ENCODE results near the gene RFTN1. TPM values are rescaled to one million over a fixed set of nuclear protein-coding genes. Genes with fewer than 3 reads are reported as not detected.
A peak's percentile ranks its signal among the peaks of the same experiment; 100 is the strongest.

RFTN1 gene
- total RNA-seq, 4 donors from 2014 or later = 32.0 to 187 (median 47.6) TPM

GRCh38 chr3:16448639-16449070 lies 64.8 kb downstream of the RFTN1 start:
- TF ChIP-seq CTCF (IDR thresholded peaks at IDR 0.05) (no peak), POLR2A (IDR thresholded peaks at IDR 0.05) (no peak)
- no peaks in the 10 kb centered on the region for H3K36me3 ChIP-seq
- intact Hi-C loops (cut with DNase I; ENCODE audit: low total_unique reads) = no loop called here
- no peaks in the 10 kb centered on the region for H3K27me3 ChIP-seq
- H3K27ac ChIP-seq = peak overlapping the region; percentile 64 to 79
- no peaks in the 10 kb centered on the region for H3K9me3 ChIP-seq
- no peak overlapping the region for H3K4me3 ChIP-seq
- peak; percentile 76 to 80 for DNase-seq
- peaks cover 0 to 6% of the 10 kb centered on the region in 2 donors for H3K4me1 ChIP-seq

- Histone ChIP-seq H3K9me3 (no peaks in the 10 kb centered on the region), H3K4me1 (peaks cover 0 to 6% of the 10 kb centered on the region in 2 donors), H3K27ac (peak overlapping the region in 1 of 2 donors; percentile 79), H3K4me3 (no peak overlapping the region), H3K27me3 (no peaks in the 10 kb centered on the region), H3K36me3 (no peaks in the 10 kb centered on the region)
- intact Hi-C loops (cut with DNase I; ENCODE audit: low total_unique reads) = no loop called here
- TF ChIP-seq CTCF (IDR thresholded peaks at IDR 0.05) (no peak), POLR2A (IDR thresholded peaks at IDR 0.05) (no peak)
- no peak for DNase-seq
These were observed 66.4 kb downstream of the RFTN1 start for GRCh38 chr3:16447135-16447534.

GRCh38 chr3:16444344-16444743 lies 69.2 kb downstream of the RFTN1 start:
- intact Hi-C loops (cut with DNase I; ENCODE audit: low total_unique reads) = no loop called here
- TF ChIP-seq CTCF (IDR thresholded peaks at IDR 0.05) (no peak), POLR2A (IDR thresholded peaks at IDR 0.05) (no peak)
- H3K4me1 ChIP-seq = peaks cover 0 to 6% of the 10 kb centered on the region in 2 donors
- no peak overlapping the region for H3K4me3 ChIP-seq
- no peak overlapping the region for H3K27ac ChIP-seq
- DNase-seq = no peak
- no peaks in the 10 kb centered on the region for H3K9me3 ChIP-seq
- no peaks in the 10 kb centered on the region for H3K36me3 ChIP-seq
- no peaks in the 10 kb centered on the region for H3K27me3 ChIP-seq

GRCh38 chr3:16442730-16443129 lies 70.8 kb downstream of the RFTN1 start:
- intact Hi-C loops (cut with DNase I; ENCODE audit: low total_unique reads) = no loop called here
- Histone ChIP-seq H3K4me3 (no peak overlapping the region), H3K4me1 (no peaks in the 10 kb centered on the region), H3K9me3 (no peaks in the 10 kb centered on the region), H3K27me3 (no peaks in the 10 kb centered on the region), H3K36me3 (no peaks in the 10 kb centered on the region), H3K27ac (no peak overlapping the region)
- no peak for TF ChIP-seq POLR2A (IDR thresholded peaks at IDR 0.05)
- TF ChIP-seq CTCF (IDR thresholded peaks at IDR 0.05) = no peak
- DNase-seq = no peak

- H3K27me3 ChIP-seq = no peaks in the 10 kb centered on the region
- H3K4me1 ChIP-seq = no peaks in the 10 kb centered on the region
- H3K27ac ChIP-seq = peak overlapping the region in 1 of 2 donors; percentile 56
- intact Hi-C loops (cut with DNase I; ENCODE audit: low total_unique reads) = no loop called here
- H3K36me3 ChIP-seq = no peaks in the 10 kb centered on the region
- H3K9me3 ChIP-seq = no peaks in the 10 kb centered on the region
- no peak for DNase-seq
- TF ChIP-seq CTCF (IDR thresholded peaks at IDR 0.05) (no peak), POLR2A (IDR thresholded peaks at IDR 0.05) (no peak)
- H3K4me3 ChIP-seq = no peak overlapping the region
These were observed 72.1 kb downstream of the RFTN1 start for GRCh38 chr3:16441371-16441875.

Data from uterus (tissue), 4 donors.